ENCODE results near the gene MMP2.

- TF ChIP-seq POLR2A (IDR thresholded peaks at IDR 0.05) (no peak), CTCF (IDR thresholded peaks at IDR 0.05) (no peak)
Observed at GRCh38 chr16:55454861-55455260, 24.1 kb upstream of the MMP2 start.
